ENCODE results near the gene SLC9A5.

The SLC9A5 gene

GRCh38 chr16:67259705-67260104, 10.9 kb downstream of the SLC9A5 start:
- no peak for DNase-seq (ENCODE audit: extremely low read depth, low read depth)
- no peak for TF ChIP-seq CTCF (IDR thresholded peaks at IDR 0.05; ENCODE audit: low read depth, low read length)

DNA sequence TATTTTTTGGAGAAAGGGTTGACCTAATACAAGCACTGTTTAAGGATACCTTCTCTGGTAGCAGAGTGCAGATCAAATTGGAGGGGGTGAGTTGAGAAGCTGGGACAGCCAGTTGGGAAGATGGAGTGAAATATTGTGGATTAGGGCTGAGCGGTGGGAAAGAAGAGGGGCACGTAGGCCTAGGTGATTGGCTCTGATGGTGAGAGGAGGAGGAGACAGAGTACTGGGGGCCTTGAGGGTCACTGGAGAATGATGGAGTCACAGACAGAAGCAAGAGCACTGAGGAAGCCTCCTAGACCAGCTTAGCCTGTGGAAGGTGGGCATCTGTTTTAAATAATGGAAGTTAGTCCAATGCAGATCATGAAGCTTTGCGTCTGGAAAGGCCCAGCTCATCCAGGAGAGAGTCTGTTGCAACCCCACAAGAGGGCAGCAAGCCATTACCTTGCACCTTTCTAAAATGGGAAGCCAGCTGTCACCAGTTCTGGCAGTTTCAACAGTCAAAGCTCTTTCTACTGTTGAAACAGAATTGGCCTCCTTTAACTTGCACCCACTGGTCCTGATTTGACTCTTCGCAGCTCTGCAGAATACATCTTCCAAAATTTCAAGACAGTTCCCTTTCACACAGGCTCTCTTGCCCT, 11.8 kb downstream of the SLC9A5 start:
- peak; percentile 75 for TF ChIP-seq CTCF (IDR thresholded peaks at IDR 0.05; ENCODE audit: low read depth, low read length)
- DNase-seq (ENCODE audit: extremely low read depth, low read depth) = peak; percentile 52

GRCh38 chr16:67263201-67263600, 14.4 kb downstream of the SLC9A5 start:
- TF ChIP-seq CTCF (IDR thresholded peaks at IDR 0.05; ENCODE audit: low read depth, low read length) = no peak

GRCh38 chr16:67264277-67264676, 15.5 kb downstream of the SLC9A5 start:
- no peak for DNase-seq (ENCODE audit: extremely low read depth, low read depth)
- no peak for TF ChIP-seq CTCF (IDR thresholded peaks at IDR 0.05; ENCODE audit: low read depth, low read length)

More at GRCh38 chr16:67263201-67263600, 14.4 kb downstream of the SLC9A5 start:
- DNase-seq (ENCODE audit: extremely low read depth, low read depth) = no peak

DNA sequence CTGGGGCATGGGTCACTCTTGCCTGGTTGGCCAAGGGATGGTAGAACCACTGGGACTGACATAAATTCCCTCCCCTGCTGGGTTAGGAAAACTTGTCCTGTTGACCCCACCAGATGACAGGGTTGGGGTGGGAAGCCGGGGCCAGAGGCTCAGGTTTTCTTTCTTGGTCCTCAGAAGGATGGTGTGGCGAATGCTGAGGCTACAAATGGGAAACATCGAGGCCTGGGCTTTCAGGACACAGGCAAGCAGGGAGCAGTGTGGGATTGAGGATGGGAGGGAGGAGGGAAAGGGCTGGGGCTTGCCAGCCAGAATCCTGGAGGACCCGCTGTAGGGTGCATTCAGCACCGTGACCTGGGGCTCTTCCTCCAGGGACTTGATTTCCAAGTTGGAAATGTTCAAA, 16.1 kb downstream of the SLC9A5 start:
- no peak for TF ChIP-seq CTCF (IDR thresholded peaks at IDR 0.05; ENCODE audit: low read depth, low read length)
- DNase-seq (ENCODE audit: extremely low read depth, low read depth) = no peak

DNA sequence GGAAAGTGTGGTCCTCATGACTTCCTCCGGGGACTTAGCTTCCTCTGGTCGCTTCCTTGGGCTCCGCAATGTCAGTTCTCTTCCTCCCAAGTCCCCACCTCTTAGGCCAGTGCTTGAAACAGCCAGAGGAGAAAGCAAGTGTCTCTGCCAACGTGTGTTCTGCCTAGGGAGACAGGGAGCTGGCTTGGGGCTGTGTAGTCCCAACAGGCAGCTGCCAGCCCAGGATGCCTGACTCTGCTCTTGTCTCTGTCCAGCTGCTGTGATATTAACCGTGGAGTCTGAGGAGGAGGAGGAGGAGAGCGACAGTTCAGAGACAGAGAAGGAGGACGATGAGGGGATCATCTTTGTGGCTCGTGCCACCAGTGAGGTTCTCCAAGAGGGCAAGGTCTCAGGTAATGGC, 17.1 kb downstream of the SLC9A5 start:
- no peak for TF ChIP-seq CTCF (IDR thresholded peaks at IDR 0.05; ENCODE audit: low read depth, low read length)
- DNase-seq (ENCODE audit: extremely low read depth, low read depth) = no peak

- DNase-seq (ENCODE audit: extremely low read depth, low read depth) = peak; percentile 92
Observed at GRCh38 chr16:67268136-67268579, 19.4 kb downstream of the SLC9A5 start.

More at GRCh38 chr16:67268136-67268579, 19.4 kb downstream of the SLC9A5 start:
- no peak for TF ChIP-seq CTCF (IDR thresholded peaks at IDR 0.05; ENCODE audit: low read depth, low read length)
